GM20000 (cell line): ENCODE results near the gene TEX264.

Experiments
- DNase-seq: peaks from one replicate; pipeline ENCODE4 v3.0.0; 2012; ENCODE audit warnings: low spot score
- CTCF ChIP-seq: IDR thresholded peaks from 2 replicates; pipeline ENCODE4 v1.5.1; 2012; ENCODE audit warnings: mild to moderate bottlenecking, control low read depth; ENCODE audit errors: extremely low read depth, missing control alignments

TEX264 gene

GRCh38 chr3:51722362-51722761 is 51.3 kb downstream of the TEX264 start:
- TF ChIP-seq CTCF, result no peak
- no peak for DNase-seq

DNA sequence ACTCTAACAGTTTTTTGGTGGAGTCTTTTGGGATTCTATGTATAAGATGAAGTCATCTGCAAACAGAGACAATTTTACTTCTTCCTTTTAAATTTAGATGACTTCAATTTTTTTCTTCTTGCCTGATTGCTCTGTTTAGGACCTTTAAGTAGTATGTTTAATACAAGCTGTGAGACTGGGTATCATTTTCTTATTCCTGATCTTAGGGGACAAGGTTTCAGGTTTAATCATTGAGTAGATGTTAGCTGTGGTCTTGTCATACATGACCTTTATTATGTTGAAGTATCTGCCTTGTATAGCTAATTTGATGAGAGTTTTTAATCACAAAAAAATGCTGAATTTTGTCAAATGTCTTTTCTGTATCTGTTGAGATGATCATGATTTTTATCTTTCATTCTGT is 56.4 kb downstream of the TEX264 start:
- DNase-seq, result no peak
- TF ChIP-seq CTCF, result no peak

DNA sequence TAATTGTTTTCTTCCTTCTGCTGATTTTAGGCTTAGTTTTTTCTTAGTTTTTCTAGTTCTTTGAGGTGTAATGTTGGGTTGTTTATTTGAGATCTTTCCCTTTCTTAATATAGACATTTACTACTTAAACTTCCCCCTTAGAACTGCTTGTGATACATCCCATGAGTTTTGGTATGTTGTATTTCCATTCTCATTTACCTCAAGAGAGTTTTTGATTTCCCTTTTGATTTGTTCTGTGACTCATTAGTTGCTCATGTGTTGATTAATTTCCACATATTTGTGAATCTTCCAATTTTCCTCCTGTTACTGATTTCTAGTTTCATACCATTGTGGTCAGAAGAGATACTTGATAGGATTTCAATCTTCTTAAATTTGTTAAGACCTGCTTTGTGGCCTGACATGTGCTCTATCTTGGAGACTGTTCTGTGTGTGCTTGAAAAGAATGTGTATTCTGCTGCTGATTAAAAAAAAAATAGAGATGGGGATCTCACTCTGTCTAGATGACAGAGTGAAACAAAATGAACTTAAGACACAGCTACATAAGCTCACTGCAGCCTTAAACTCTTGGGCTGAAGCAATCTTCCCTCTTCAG is 58.1 kb downstream of the TEX264 start:
- no peak for DNase-seq

GRCh38 chr3:51733859-51734571 is 63.0 kb downstream of the TEX264 start:
- TF ChIP-seq CTCF, result no peak
- DNase-seq, result no peak

More for the DNA sequence above, 58.1 kb downstream of the TEX264 start:
- TF ChIP-seq CTCF, result no peak

DNA sequence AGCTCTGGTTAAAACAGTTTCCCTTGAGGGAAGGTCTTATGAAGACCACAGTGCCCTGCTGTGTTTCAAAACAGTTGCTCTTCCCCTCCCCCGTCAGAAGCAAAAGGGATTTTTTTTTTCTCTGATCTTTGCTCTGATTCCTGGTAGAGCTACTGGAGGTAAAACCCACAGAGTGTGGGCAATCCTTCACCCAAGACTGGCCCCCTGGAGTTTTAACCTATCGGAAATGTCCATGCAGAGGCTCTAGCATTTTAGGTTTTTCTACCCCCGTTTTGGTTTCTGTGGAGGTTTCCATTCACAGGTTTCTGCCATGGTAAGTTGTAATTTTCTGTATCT is 63.5 kb downstream of the TEX264 start:
- TF ChIP-seq CTCF, result no peak
- no peak for DNase-seq

DNA sequence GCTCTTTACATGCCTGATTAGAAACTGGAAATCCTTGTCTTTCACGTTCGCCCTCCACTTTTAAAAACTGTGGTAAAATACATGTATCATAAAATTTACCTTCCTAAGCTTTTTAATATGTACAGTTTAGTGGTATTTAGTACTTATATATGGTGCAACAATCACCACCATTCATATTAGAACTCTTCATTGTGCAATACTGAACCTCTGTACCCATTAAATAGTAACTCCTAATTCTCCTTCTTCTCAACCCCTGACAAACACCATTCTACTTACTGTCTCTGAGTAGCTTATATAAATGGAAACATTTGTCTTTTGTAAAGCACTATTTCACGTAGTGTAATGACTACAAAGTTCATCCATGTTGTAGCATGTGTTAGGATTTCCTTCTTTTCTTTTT is 64.0 kb downstream of the TEX264 start:
- no peak for DNase-seq
- TF ChIP-seq CTCF, result no peak

- no peak for TF ChIP-seq CTCF
- DNase-seq, result no peak
These were observed 64.9 kb downstream of the TEX264 start for GRCh38 chr3:51735950-51736349.
